NCI-H226 (cell line): ENCODE measurements around the gene DZIP1L.
"Not testable (repeated sequence)": the region's sequence is repeated elsewhere in the genome, so short reads cannot be mapped to it uniquely, and the experiment has no call there.

Experiments
- DNase-seq: peaks from one replicate; pipeline ENCODE4 v3.0.0-alpha.2; 2015

The DZIP1L gene

DNA sequence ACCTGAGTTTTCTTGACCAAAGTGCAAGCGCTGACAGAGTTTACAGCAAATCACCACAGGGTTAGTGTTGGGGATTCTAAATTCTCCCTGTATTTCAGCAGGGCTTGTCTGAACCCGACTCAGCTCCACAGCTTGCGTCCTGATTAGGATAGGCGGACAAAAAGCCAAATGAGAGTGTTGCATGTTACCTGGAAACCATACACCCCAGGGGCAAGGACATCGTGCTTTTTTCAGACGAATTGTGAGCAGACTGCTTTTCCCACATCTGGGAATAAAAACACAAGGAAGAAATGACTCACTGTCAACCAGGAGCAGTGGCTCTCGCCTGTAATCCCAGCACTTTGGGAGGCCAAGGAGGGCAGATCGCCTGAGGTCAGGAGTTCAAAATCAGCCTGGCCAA is 3.0 kb downstream of the DZIP1L start:
- no peak for DNase-seq

- no peak for DNase-seq
Observed at GRCh38 chr3:138105598-138105997, 9.8 kb downstream of the DZIP1L start.

GRCh38 chr3:138103466-138103865 is 11.9 kb downstream of the DZIP1L start:
- DNase-seq = no peak

DNA sequence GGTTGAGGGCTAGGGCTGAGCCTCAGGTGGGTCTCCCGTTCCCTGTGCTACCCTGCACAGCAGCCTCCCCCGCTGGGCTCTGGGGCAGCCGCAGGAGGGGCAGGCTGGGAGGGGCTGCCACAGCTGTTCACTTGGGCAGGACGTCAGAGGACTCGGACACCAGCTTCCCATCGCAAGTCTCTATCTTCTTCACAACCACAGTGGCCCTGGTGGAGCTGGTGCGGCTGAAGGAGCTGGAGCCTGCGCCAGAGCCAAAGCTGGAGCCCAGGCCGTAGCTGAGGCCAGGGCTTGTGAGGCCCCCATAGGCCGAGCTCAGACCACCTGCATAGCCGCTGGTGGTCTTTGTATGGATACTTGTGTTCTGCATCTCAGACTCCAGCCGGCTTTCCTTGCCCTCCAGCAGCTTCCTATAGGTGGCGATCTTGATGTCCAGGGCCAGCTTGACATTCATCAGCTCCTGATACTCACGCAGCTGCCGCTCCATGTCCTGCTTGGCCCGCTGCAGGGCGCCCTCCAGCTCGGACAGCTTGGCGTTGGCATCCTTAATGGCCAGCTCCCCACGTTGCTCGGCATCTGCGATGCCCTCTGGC is 14.0 kb downstream of the DZIP1L start:
- not testable (repeated sequence) for DNase-seq

DNA sequence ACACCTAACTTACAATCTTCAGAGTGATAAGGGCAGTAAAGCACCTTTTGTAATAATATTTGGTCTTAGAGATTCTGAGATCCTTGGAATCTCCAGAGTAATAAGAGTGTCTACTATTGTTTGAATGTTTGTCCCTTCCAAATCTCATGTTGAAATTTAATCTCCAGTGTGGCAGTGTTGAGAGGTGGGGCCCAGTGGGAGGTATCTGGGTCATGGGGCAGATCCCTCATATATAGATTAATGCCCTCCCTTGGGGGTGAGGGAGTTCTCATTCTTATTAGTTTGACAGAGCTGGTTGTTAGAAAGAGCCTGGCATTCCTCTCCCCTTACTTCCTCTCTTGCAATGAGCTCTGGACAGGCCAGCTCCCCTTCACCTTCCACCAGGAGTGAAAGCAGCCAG is 16.0 kb downstream of the DZIP1L start:
- no peak for DNase-seq

GRCh38 chr3:138097192-138098172 is 17.9 kb downstream of the DZIP1L start:
- no peak for DNase-seq

GRCh38 chr3:138093721-138094120 is 21.7 kb downstream of the DZIP1L start:
- peak; percentile 51 for DNase-seq

- DNase-seq = peak; percentile 71
Observed at GRCh38 chr3:138092023-138092422, 23.4 kb downstream of the DZIP1L start.

DNA sequence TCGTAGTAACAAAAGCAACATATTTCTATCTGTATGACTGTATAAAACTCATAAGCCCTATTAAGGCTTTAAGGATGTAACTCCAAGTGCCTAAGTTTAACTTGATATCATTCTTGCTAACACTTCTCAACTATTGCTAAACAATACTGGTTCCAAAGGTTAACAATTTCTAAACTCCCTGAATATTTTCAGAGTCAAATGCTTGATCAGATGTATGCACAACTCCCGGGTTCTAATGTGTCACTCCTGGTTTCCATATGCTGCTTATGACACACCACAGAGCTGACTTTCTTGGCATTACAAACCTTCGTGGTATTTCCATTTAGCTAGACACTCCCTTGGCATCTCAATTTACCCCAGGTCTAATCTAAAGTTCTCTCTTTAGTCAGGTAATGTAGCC is 26.3 kb downstream of the DZIP1L start:
- peak; percentile 79 for DNase-seq

- DNase-seq = not testable (repeated sequence)
Observed at GRCh38 chr3:138085745-138086144, 29.7 kb downstream of the DZIP1L start.

- DNase-seq = no peak
Observed at GRCh38 chr3:138084196-138084595, 31.2 kb downstream of the DZIP1L start.

GRCh38 chr3:138082992-138083386 is 32.4 kb downstream of the DZIP1L start:
- peak; percentile 13 for DNase-seq

DNA sequence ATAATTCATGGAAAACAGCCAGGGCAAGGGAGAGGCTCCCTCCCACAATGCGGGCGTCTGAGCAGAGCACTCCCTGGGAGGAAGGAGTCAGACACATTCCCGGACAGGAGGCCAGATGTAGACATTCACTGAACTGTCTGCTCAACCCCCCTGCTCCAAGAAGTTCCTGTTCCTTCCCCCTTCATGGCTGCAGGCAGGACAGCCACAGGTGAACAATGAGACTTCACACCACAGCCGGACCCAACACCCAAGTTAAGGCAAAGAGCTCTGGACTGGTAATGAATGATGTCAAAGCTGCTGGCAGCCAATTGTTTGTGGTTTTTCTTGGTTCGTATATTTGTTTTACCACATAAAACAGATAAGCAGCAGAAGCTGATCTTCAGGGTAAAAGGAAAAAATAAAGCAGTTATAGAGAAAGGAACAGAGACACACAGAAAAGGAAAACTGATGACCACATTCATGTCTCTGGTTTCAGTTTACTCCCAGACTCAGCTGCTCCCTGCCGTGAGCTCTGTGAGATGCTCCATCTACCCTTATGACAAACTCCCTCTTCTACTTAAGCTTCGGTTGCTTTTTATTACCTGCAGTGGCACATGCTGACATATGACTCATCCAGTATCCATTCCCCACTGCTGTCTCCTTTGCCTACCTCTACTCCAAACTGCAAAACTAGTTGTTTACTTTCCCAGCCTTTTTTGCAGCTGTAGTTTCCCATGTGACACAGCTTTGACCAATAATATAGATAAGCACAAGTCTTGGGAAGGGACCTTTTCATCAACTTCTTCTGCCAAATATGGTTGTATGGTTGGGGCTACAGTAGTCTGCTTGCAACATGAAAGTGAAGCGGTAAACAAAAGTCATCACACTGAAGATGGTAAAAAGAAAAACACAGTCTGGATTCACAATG is 33.1 kb downstream of the DZIP1L start:
- DNase-seq = peak; percentile 96

- peak; percentile 71 for DNase-seq
Observed at GRCh38 chr3:138081371-138082084, 33.9 kb downstream of the DZIP1L start.

DNA sequence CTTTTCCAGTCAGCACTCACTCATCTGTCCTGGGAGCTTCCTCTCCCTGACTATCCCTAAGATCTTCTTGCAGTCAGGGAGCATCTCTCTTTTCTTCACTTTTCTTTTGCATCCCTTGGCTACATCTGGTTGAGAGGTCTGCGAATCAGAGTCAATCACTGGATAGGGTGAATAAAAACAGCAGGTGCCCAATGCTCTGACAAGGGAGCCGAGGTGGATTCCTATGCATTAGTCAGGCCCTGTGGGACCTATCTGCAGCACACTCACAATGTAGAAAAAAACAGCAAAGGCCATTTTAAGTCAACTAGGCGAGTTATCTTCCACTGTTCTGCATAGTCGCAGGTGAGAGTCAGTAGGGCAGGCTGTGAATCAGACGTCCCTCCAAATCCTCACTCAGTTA is 35.5 kb downstream of the DZIP1L start:
- peak; percentile 19 for DNase-seq

- DNase-seq = peak; percentile 97
Observed at GRCh38 chr3:138078901-138079344, 36.5 kb downstream of the DZIP1L start.

DNA sequence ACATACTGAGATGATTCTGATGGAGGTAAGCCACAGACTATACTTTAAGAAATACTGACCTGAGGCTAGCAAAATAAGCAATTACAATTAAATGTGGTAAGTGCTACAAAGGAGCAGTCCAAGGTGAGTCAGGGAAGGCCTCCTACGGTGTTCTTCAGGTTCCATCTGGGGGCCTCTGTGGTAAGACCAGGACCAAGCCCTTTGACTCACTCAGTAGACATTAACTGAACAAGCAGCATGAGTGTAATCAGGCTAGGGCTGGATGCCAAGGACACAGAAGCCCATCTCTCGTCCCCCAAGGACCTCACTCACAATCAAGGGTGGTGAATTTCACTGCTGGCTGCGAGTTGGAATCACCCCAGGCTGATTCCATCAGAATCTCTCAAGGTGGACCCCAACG is 37.3 kb downstream of the DZIP1L start:
- DNase-seq = peak; percentile 69

DNA sequence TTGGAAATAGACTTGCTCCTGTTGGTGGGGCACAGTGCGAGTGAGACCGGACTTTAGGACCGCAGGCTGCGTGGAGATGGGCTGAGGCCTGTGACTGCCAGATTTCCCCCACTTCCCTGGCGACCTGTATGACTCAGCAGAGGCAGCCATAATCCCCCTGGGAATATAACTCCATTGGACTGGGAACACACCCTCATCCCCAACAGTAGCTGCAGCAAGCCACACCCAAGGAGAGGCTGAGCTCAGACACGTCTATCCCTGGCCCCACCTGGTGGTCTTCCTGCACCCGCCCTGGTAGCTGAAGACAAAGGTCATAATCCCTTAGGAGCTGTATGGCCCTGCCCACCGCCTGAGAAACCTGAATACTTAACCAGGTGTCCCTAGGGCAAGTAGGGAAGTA is 42.6 kb downstream of the DZIP1L start:
- DNase-seq = no peak

DNA sequence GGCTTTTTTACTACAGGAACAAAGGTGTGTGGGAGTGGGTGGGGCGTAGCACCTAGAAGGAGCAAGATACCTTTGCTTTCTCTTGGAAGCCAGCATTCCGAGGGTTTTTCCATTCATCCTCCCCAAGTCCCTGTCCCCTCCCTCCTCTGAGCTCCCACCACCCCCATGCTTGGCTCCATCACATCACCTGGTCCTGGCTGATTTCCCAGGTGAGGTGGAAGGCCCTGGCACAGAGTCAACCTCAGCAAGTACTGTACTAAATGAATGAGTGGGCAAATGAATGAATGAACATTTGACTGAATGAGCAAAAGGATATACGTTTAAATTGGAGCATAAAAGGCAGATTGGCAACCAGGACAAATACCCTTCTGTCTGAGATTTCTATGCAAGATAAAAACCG is 45.4 kb downstream of the DZIP1L start:
- DNase-seq = no peak

GRCh38 chr3:138068579-138069174 is 46.7 kb downstream of the DZIP1L start:
- no peak for DNase-seq

DNA sequence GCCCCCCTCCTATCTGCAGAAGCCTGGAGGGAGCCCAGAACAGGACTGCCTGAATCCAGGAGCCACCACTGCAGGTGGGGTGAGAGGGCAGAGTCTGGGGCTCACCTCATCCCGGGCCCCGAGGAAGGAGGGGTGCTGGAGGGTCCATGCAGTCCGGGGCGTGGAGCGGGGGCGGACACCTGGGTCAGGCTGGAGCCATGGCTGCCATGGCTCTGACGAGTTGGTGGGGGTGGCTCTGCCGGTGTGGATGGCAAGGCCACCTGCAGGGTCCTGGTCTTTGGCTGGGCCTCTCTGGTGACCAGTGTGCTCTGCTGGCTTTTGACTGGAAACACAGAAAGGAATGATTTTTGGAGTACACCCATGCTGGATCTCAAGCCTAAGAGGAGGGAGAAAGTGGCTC is 47.4 kb downstream of the DZIP1L start:
- no peak for DNase-seq

GRCh38 chr3:138066972-138067371 is 48.4 kb downstream of the DZIP1L start:
- no peak for DNase-seq
